Chondrocyte (in vitro differentiated cells): ENCODE measurements around the gene KLHL17. TPM values are rescaled to one million over a fixed set of nuclear protein-coding genes. Genes with fewer than 3 reads are reported as not detected.

Source experiments
- DNase-seq: peaks from one replicate; pipeline ENCODE4 v3.0.0; 2021; ENCODE audit warnings: mixed read lengths, low spot score
- H3K27ac Mint-ChIP-seq: one replicate; pipeline ENCODE4 v1.8.0; 2021; ENCODE audit warnings: mild to moderate bottlenecking, moderate library complexity, mixed read lengths; ENCODE audit not compliant: unreplicated experiment
- H3K27me3 Mint-ChIP-seq: 2 replicates; pipeline ENCODE4 v1.8.0; 2021; ENCODE audit warnings: low read depth, mixed read lengths
- H3K36me3 Mint-ChIP-seq: 2 replicates; pipeline ENCODE4 v1.8.0; 2021; ENCODE audit warnings: low read depth, mixed read lengths
- H3K4me1 Mint-ChIP-seq: 2 replicates; pipeline ENCODE4 v1.8.0; 2021; ENCODE audit warnings: low read depth, mild to moderate bottlenecking, mixed read lengths
- H3K4me3 Mint-ChIP-seq: one replicate; pipeline ENCODE4 v1.8.0; 2021; ENCODE audit warnings: mild to moderate bottlenecking, moderate library complexity, mixed read lengths; ENCODE audit not compliant: unreplicated experiment
- H3K9me3 Mint-ChIP-seq: 2 replicates; pipeline ENCODE4 v1.8.0; 2021; ENCODE audit warnings: low read depth, mixed read lengths
- CTCF ChIP-seq: fragments of 200-600 bp; sonication (generic); IDR thresholded peaks from 2 replicates; pipeline ENCODE4 v1.5.0; 2021; ENCODE audit warnings: antibody characterized with exemption, mild to moderate bottlenecking, moderate library complexity
- total RNA-seq: library from RNA; stranded (reverse); gene quantifications from 3 replicates; pipeline ENCODE4 v1.2.1, GENCODE V29; 2021

KLHL17 gene
- total RNA-seq, 1 donor from 2014 or later: 19.1 TPM

DNA sequence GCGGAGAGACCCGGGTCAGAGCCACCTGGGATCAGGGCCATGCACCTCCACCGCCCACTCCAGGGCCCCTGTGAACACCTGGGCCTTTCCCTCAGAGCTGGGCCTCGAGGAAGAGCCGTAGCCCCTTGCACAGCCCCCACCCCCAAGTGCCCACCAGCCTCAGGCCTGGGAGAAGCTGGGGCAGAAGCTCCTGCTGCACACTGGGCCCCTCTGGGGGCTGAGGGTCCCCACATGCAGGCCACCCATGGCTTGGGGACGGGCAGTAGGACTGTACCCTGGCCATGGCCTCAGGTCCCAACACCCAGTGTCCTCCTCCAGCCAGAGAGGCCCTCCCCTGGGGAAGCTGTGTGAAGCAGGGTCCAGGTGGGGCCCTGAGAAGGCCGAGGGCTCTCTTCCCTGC, 7.8 kb upstream of the KLHL17 start:
- no peaks in the 10 kb centered on the region for H3K9me3 Mint-ChIP-seq
- H3K27me3 Mint-ChIP-seq: no peaks in the 10 kb centered on the region
- DNase-seq: no peak
- H3K27ac Mint-ChIP-seq: no peak overlapping the region
- peaks cover 26% of the 10 kb centered on the region for H3K36me3 Mint-ChIP-seq
- H3K4me1 Mint-ChIP-seq: peaks cover 4% of the 10 kb centered on the region
- TF ChIP-seq CTCF: no peak
- H3K4me3 Mint-ChIP-seq: no peak overlapping the region

GRCh38 chr1:953524-954320, 6.7 kb upstream of the KLHL17 start:
- Mint-ChIP-seq H3K27me3 (no peaks in the 10 kb centered on the region), H3K36me3 (peaks cover 24% of the 10 kb centered on the region), H3K4me3 (no peak overlapping the region), H3K27ac (no peak overlapping the region), H3K4me1 (peaks cover 14% of the 10 kb centered on the region), H3K9me3 (no peaks in the 10 kb centered on the region)
- no peak for DNase-seq
- no peak for TF ChIP-seq CTCF

DNA sequence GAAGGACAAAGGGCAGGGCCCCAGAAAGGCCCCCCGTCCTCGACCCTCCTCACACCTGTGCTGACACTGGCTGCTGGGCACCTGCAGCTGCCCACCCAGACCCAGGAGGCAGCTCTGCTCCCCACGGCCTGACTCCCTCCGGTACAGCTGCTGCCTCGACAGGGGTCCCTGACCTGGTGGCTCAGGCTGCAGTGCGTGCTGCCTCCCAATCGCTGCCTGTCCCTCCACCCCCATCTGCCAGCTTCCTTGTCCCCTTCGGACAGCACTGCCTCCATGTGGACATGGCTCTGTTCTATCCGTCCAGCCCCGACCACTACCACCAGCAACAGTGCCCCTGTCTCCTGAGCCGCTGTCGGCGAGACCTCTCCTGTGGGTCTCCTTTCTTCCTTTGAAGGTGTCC, 5.5 kb upstream of the KLHL17 start:
- Mint-ChIP-seq H3K36me3 (peaks cover 19% of the 10 kb centered on the region), H3K9me3 (no peaks in the 10 kb centered on the region), H3K4me3 (no peak overlapping the region), H3K4me1 (peaks cover 14% of the 10 kb centered on the region), H3K27me3 (no peaks in the 10 kb centered on the region), H3K27ac (no peak overlapping the region)
- DNase-seq: no peak
- TF ChIP-seq CTCF: no peak

DNA sequence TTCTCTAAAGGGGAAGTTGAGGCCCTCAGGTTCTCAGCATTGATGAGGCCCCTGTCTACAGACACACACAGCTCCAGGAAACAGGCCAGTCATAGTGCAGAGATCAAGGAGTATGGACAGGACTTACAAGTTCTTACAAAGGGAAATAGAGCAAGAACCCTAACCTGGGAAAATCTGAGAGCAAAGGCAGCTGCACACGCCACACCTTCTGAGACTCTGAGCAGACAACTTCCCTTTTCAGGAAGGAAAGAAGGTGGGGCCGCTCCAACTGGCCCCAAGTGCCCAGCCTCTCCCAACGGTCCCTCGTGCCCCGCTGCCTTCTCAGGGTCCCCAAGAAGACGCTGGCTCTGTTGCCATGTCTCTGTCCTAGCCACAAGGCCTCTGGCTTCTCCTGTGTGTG, 4.9 kb upstream of the KLHL17 start:
- Mint-ChIP-seq H3K9me3 (no peaks in the 10 kb centered on the region), H3K4me3 (no peak overlapping the region), H3K27ac (no peak overlapping the region), H3K27me3 (no peaks in the 10 kb centered on the region), H3K4me1 (peaks cover 14% of the 10 kb centered on the region), H3K36me3 (peaks cover 17% of the 10 kb centered on the region)
- no peak for DNase-seq
- no peak for TF ChIP-seq CTCF

GRCh38 chr1:956636-957035, 3.7 kb upstream of the KLHL17 start:
- H3K36me3 Mint-ChIP-seq: peaks cover 11% of the 10 kb centered on the region
- no peak overlapping the region for H3K27ac Mint-ChIP-seq
- H3K27me3 Mint-ChIP-seq: no peaks in the 10 kb centered on the region
- peaks cover 18% of the 10 kb centered on the region for H3K4me1 Mint-ChIP-seq
- H3K4me3 Mint-ChIP-seq: no peak overlapping the region
- no peak for DNase-seq
- TF ChIP-seq CTCF: no peak
- H3K9me3 Mint-ChIP-seq: no peaks in the 10 kb centered on the region
